Suprapubic skin (tissue), 4 donors: Measurements from ENCODE around the gene NDUFB5. TPM values are rescaled to one million over a fixed set of nuclear protein-coding genes. Genes with fewer than 3 reads are reported as not detected.

Experiments used
- DNase-seq, 2 donors: peaks; one replicate each; pipeline ENCODE4 v3.0.0-alpha.2; 2019; ENCODE audit warnings: low spot score in 2 of 2
- H3K27ac ChIP-seq: fragments of 200-600 bp; sonication (generic); one replicate; pipeline ENCODE4 v1.5.1; 2019
- H3K27me3 ChIP-seq: fragments of 200-600 bp; sonication (generic); one replicate; pipeline ENCODE4 v1.5.1; 2019
- H3K36me3 ChIP-seq: fragments of 200-600 bp; sonication (generic); one replicate; pipeline ENCODE4 v1.5.1; 2019
- H3K4me1 ChIP-seq: fragments of 200-600 bp; sonication (generic); one replicate; pipeline ENCODE4 v1.5.1; 2019
- H3K4me3 ChIP-seq: fragments of 200-600 bp; sonication (generic); one replicate; pipeline ENCODE4 v1.5.1; 2019; ENCODE audit warnings: mild to moderate bottlenecking
- H3K9me3 ChIP-seq: fragments of 200-600 bp; sonication (generic); one replicate; pipeline ENCODE4 v1.5.1; 2019
- EP300 ChIP-seq: sonication (generic); formaldehyde crosslinking; IDR thresholded peaks from one replicate; pipeline ENCODE4 v1.6.1; 2017; ENCODE audit warnings: antibody characterized with exemption
- POLR2A ChIP-seq, 2 donors: fragments of 450-650 bp; IDR thresholded peaks; one replicate each; pipeline ENCODE4 v1.6.1; 2017; ENCODE audit warnings: antibody characterized with exemption in 2 of 2, mild to moderate bottlenecking in 2 of 2, moderate library complexity in 2 of 2
- POLR2AphosphoS5 ChIP-seq, 3 donors: sonication (generic); formaldehyde crosslinking; IDR thresholded peaks; one replicate each; pipeline ENCODE4 v1.6.1; 2017; ENCODE audit warnings: antibody characterized with exemption in 3 of 3
- WGBS: methylation state at CpG from one replicate; pipeline ENCODE4 v1.1.5; 2018; 5-methylcytosine and 5-hydroxymethylcytosine counted together
- total RNA-seq, 4 donors: library from RNA; depleted of rRNA; stranded (reverse); fragments of >200 nt; gene quantifications; one replicate each; pipeline ENCODE4 v1.1.0, GENCODE V29; 2016
- TF ChIP-seq, protein P1 (sequence below), 2 donors: fragments of 200-600 bp in 1 of 2; fragments of 450-650 bp in 1 of 2; sonication (generic) in 1 of 2; IDR thresholded peaks; one replicate each; pipeline ENCODE4 v1.5.1; 2016 to 2019; ENCODE audit warnings: antibody characterized with exemption in 2 of 2, mild to moderate bottlenecking in 1 of 2, moderate library complexity in 1 of 2

Gene NDUFB5
- 10 to 100 TPM; 44.8 to 75.9 (median 60.9) TPM for total RNA-seq

DNA sequence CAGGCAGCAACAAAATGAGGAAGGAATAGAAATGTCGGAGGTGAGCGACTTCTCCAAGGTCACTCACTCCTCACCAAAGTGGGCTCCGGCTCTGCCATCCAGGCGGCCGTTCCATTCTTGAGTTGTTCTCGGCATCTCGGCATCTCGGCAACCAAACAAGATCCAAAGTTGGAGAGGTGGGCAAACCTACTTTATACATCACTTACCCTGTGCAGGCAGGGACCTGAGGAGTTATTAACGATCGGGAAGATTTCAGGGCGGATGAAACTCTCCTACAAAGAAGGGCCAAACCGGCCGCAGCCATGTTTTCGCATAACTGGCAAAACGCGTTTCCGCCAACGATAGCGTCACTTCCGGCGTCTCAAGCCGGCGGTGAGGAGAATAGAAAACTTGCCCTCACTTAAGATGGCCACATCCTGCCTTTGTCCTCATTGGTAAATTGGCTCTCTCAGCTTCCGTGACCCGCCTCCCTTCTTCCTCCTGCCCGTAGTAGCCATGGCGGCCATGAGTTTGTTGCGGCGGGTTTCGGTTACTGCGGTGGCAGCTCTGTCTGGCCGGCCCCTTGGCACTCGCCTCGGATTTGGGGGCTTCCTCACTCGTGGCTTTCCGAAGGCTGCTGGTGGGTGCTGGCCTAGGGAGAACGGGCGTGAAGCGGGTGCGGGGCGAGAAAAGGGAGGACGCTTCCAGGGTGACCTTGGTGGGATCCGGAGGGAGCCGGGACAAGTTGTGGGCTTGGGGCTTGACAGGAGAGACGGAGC, at the start of gene NDUFB5, which contains the start of gene MRPL47:
Gene NDUFB5, plus strand, starts transcription at position 474 of the 758 bp plus-strand sequence. Its CDS starts 22 bp downstream, at position 496.
Gene MRPL47, minus strand, starts transcription at position 318 of the 758 bp plus-strand sequence. Its CDS starts 14 bp downstream, at position 304.
- no peaks in the 10 kb centered on the region for H3K27me3 ChIP-seq
- H3K9me3 ChIP-seq: no peaks in the 10 kb centered on the region
- 0% methylated on average over 34 of the region's 45 CpGs for WGBS
- peak within 1 kb of the TSS; percentile 92 for H3K27ac ChIP-seq
- peak; percentile 96 to 97 for DNase-seq
- peaks cover 33% of the 10 kb centered on the region for H3K4me1 ChIP-seq
- peak within 1 kb of the TSS; percentile 74 for H3K4me3 ChIP-seq
- TF ChIP-seq EP300 (no peak), POLR2AphosphoS5 (IDR thresholded peaks at IDR 0.05) (peak; percentile 2 to 80 (median 77)), POLR2A (IDR thresholded peaks at IDR 0.05) (peak; percentile 19 to 63)
- H3K36me3 ChIP-seq: peaks cover 25% of the 10 kb centered on the region

DNA sequence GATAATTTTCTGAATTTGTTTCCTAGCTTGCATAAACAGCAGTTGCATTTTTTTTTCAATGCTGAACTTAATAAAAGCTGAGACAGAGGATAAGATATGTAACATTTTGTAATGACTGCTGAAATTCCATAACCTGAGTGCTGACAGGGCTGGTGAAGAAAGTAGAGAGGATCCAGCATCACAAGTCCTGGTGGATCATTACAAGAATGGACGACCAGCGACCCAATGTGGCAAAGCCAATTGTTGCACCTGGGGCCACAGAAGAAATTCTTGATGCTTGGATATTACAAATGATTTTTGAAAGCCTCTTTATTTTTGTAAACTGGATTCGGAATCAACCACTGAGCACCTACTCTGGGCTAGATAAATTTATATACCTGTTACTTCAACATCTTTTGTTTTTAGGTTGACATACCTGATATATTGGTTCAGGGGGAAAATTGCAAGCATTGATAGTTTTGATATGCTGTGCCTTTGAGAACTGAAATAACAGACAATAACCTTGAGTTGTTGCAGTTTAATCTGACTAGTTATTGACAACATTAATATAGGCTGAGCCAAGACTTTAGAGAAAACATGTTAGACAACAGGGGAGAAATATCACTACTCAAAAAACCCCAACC, 45.7 kb upstream of the NDUFB5 start:
- 3% methylated on average over 3 of the region's 3 CpGs for WGBS
- no peak overlapping the region for H3K27ac ChIP-seq
- DNase-seq: no peak
- no peaks in the 10 kb centered on the region for H3K27me3 ChIP-seq
- H3K9me3 ChIP-seq: no peaks in the 10 kb centered on the region
- H3K36me3 ChIP-seq: no peaks in the 10 kb centered on the region
- H3K4me3 ChIP-seq: no peak overlapping the region
- TF ChIP-seq, protein P1, sequence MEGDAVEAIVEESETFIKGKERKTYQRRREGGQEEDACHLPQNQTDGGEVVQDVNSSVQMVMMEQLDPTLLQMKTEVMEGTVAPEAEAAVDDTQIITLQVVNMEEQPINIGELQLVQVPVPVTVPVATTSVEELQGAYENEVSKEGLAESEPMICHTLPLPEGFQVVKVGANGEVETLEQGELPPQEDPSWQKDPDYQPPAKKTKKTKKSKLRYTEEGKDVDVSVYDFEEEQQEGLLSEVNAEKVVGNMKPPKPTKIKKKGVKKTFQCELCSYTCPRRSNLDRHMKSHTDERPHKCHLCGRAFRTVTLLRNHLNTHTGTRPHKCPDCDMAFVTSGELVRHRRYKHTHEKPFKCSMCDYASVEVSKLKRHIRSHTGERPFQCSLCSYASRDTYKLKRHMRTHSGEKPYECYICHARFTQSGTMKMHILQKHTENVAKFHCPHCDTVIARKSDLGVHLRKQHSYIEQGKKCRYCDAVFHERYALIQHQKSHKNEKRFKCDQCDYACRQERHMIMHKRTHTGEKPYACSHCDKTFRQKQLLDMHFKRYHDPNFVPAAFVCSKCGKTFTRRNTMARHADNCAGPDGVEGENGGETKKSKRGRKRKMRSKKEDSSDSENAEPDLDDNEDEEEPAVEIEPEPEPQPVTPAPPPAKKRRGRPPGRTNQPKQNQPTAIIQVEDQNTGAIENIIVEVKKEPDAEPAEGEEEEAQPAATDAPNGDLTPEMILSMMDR (IDR thresholded peaks at IDR 0.05): peak; percentile 71 to 76
- TF ChIP-seq POLR2AphosphoS5 (IDR thresholded peaks at IDR 0.05): no peak
- peaks cover 8% of the 10 kb centered on the region for H3K4me1 ChIP-seq

DNA sequence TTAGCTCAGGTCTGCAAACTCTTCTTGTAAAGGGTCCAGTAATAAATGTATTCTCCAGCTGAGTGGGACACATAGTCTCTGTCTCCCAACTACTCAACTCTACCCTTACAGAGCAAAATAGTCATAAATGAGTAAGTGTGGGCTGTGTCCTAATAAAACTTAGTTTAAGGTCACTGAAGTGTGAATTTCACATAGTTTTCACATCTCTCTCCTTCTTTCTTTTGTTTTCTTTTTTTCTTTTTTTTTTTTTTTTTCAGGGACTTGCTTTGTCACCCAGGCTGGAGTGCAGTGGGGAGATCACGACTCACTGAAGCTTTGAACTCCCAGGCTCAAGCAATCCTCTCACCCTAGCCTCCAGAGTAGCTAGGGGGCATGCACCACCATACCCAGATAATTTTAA, 43.8 kb upstream of the NDUFB5 start:
- 95% methylated on average over 1 of the region's 1 CpG for WGBS
- Histone ChIP-seq H3K4me3 (no peak overlapping the region), H3K9me3 (no peaks in the 10 kb centered on the region), H3K27ac (no peak overlapping the region), H3K27me3 (no peaks in the 10 kb centered on the region), H3K4me1 (peaks cover 15% of the 10 kb centered on the region), H3K36me3 (no peaks in the 10 kb centered on the region)
- TF ChIP-seq EP300 (no peak), POLR2A (IDR thresholded peaks at IDR 0.05) (no peak)
- TF ChIP-seq, protein P1 (IDR thresholded peaks at IDR 0.05): no peak
- no peak for DNase-seq

DNA sequence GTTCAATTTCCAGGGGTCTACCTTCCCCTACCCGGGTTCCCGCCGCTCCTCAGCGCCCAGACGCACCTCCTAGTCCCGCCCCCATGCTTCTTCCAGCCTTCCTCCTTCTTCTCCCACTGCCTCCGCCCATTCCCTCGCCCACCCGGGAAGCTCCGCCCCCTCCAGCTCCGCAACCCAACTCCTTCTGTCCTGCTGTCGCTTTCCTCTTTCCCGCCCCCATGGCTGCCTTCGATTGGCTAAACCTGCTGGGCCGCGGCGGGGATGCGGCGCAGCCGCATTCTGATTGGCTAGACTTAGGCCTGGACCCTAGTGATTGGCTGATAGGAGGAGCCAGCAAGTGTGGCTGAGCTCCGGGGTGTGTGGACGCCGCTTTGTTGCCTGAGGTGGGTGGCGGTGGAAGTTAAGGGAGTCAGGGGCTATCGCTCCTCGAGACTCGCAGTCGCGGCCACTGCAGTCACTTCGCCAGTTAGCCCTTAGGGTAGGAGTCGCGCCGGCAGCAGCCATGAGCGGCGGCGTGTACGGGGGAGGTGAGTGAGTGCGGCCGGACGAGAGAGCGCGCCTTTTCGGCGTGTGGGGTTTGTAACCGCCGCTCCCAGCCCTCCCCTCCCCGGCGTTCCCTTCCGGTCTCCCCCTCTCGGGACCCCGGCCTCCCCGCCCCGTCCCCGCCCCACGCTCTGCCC, 41.9 kb upstream of the NDUFB5 start, which contains the start of gene ACTL6A:
Gene ACTL6A, plus strand, starts transcription at position 336 of the 680 bp plus-strand sequence. Its CDS starts 167 bp downstream, at position 503.
- H3K4me3 ChIP-seq: peak within 1 kb of the TSS; percentile 68
- DNase-seq: peak; percentile 100
- H3K9me3 ChIP-seq: no peaks in the 10 kb centered on the region
- no peaks in the 10 kb centered on the region for H3K36me3 ChIP-seq
- peak within 1 kb of the TSS; percentile 81 for H3K27ac ChIP-seq
- peaks cover 15% of the 10 kb centered on the region for H3K4me1 ChIP-seq
- WGBS: under 1% methylated on average over 44 of the region's 55 CpGs
- no peaks in the 10 kb centered on the region for H3K27me3 ChIP-seq
- TF ChIP-seq POLR2A (IDR thresholded peaks at IDR 0.05) (peak in 1 of 2 donors; percentile 31), POLR2AphosphoS5 (IDR thresholded peaks at IDR 0.05) (peak in 1 of 3 donors; percentile 75), EP300 (no peak)

DNA sequence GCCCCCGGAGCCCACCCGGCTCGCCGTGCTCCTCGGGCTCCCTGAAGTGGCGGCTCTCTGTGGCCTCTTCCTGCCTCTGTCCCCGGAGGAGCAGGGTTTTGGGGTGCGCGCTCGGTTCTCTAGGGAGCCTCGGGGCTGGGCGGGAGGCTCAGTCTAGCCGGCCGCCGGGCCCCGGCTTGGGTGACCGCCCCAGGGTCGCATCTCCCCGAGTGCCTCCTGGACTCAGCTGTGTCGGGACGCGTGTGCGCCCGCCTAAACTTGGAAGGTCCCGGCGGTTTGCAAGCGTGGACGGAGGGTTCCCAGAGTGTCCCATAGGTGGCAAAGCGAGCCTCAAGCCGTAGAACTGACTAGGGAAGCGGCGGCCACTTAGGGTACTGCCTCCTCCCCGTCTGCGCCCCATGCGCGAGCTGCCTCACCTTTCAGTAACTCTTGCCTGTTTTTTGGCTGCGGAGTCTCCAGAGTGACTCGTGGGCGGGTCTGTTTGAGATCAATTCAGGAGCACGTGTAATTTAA, 41.3 kb upstream of the NDUFB5 start:
- Histone ChIP-seq H3K4me3 (peak overlapping the region; percentile 68), H3K9me3 (no peaks in the 10 kb centered on the region), H3K27me3 (no peaks in the 10 kb centered on the region), H3K4me1 (peaks cover 15% of the 10 kb centered on the region), H3K36me3 (no peaks in the 10 kb centered on the region), H3K27ac (peak overlapping the region; percentile 81)
- TF ChIP-seq, protein P1 (IDR thresholded peaks at IDR 0.05): peak; percentile 41 to 58
- TF ChIP-seq POLR2A (IDR thresholded peaks at IDR 0.05): no peak
- no peak for TF ChIP-seq POLR2AphosphoS5 (IDR thresholded peaks at IDR 0.05)
- TF ChIP-seq EP300: no peak
- DNase-seq: peak; percentile 85 to 87
- WGBS: 0% methylated on average over 12 of the region's 40 CpGs
